Measurements from ENCODE around the gene GLRX2.

DNA sequence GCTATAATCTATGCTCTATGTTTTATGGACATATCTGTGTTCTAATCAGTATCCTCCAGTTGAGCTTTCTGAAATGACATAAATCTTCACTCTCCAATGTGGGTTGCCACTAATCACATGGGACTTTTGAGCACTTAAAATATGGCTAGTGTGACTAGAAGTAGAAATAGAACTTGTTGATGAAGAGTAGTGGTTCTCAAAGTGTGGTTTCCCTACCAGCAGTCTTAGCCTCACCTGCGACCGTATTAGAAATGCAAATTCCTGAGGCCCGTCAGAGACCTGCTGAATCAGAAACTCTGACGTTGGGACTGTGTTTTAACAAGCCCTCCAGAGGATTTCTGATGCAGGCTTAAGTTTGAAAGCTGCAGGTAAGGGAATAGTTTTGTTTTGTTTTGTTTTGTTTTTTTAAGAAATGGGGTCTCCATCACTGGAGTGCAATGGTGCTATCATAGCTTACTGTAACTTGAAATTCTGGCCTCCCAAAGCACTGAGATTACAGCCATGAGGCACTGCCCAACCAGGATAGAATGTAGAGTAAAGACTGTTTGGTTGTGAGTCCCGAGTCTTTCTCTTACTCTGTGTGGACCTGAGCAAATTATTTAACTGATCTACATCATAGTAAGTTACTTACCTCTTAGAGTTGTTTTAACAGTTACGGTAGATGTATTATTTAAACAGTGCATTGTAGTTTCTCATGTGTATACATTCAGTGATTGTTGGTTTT is 21.7 kb downstream of the GLRX2 start:
- TF ChIP-seq, protein P1, sequence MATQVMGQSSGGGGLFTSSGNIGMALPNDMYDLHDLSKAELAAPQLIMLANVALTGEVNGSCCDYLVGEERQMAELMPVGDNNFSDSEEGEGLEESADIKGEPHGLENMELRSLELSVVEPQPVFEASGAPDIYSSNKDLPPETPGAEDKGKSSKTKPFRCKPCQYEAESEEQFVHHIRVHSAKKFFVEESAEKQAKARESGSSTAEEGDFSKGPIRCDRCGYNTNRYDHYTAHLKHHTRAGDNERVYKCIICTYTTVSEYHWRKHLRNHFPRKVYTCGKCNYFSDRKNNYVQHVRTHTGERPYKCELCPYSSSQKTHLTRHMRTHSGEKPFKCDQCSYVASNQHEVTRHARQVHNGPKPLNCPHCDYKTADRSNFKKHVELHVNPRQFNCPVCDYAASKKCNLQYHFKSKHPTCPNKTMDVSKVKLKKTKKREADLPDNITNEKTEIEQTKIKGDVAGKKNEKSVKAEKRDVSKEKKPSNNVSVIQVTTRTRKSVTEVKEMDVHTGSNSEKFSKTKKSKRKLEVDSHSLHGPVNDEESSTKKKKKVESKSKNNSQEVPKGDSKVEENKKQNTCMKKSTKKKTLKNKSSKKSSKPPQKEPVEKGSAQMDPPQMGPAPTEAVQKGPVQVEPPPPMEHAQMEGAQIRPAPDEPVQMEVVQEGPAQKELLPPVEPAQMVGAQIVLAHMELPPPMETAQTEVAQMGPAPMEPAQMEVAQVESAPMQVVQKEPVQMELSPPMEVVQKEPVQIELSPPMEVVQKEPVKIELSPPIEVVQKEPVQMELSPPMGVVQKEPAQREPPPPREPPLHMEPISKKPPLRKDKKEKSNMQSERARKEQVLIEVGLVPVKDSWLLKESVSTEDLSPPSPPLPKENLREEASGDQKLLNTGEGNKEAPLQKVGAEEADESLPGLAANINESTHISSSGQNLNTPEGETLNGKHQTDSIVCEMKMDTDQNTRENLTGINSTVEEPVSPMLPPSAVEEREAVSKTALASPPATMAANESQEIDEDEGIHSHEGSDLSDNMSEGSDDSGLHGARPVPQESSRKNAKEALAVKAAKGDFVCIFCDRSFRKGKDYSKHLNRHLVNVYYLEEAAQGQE (IDR thresholded peaks at IDR 0.05; ENCODE audit: low read depth) = no peak
- TF ChIP-seq, protein P2, sequence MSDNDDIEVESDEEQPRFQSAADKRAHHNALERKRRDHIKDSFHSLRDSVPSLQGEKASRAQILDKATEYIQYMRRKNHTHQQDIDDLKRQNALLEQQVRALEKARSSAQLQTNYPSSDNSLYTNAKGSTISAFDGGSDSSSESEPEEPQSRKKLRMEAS (IDR thresholded peaks at IDR 0.05) = no peak
- TF ChIP-seq ZBTB7A (IDR thresholded peaks at IDR 0.05; ENCODE audit: low read depth) (no peak), TAF1 (IDR thresholded peaks at IDR 0.05; ENCODE audit: low read depth) (no peak), EP300 (IDR thresholded peaks at IDR 0.05; ENCODE audit: borderline replicate concordance) (no peak), FOXM1 (IDR thresholded peaks at IDR 0.05; ENCODE audit: borderline replicate concordance, low read depth) (no peak), RAD21 (IDR thresholded peaks at IDR 0.05; ENCODE audit: low read depth) (no peak)

Measured in Ishikawa (cell line).